Retina (tissue), 1 donor: ENCODE data around the gene FPGS.
"Not testable (repeated sequence)": the region's sequence is repeated elsewhere in the genome, so short reads cannot be mapped to it uniquely, and the experiment has no call there.

Experiments
- DNase-seq: peaks from one replicate; pipeline ENCODE4 v3.0.0-alpha.2; 2016

Gene FPGS

GRCh38 chr9:127813686-127814226 lies 11.1 kb downstream of the FPGS start:
- no peak for DNase-seq

- no peak for DNase-seq
Measured at GRCh38 chr9:127814619-127815511, 12.2 kb downstream of the FPGS start.

GRCh38 chr9:127815512-127816361 lies 13.1 kb downstream of the FPGS start:
- no peak for DNase-seq

- DNase-seq, result no peak
Measured at GRCh38 chr9:127816362-127816725, 13.7 kb downstream of the FPGS start.

GRCh38 chr9:127816728-127817127 lies 14.0 kb downstream of the FPGS start:
- DNase-seq, result no peak

GRCh38 chr9:127817881-127818434 lies 15.3 kb downstream of the FPGS start:
- DNase-seq, result no peak

GRCh38 chr9:127818574-127818973 lies 15.9 kb downstream of the FPGS start:
- DNase-seq, result no peak

- DNase-seq, result no peak
Measured at GRCh38 chr9:127822108-127822507, 19.4 kb downstream of the FPGS start.

- peak; percentile 59 for DNase-seq
Measured at GRCh38 chr9:127825319-127826051, 22.8 kb downstream of the FPGS start.

- no peak for DNase-seq
Measured at GRCh38 chr9:127826253-127826913, 23.7 kb downstream of the FPGS start.

GRCh38 chr9:127828262-127829031 lies 25.8 kb downstream of the FPGS start:
- peak; percentile 83 for DNase-seq

GRCh38 chr9:127829205-127829906 lies 26.7 kb downstream of the FPGS start:
- DNase-seq, result no peak

GRCh38 chr9:127832248-127832647 lies 29.6 kb downstream of the FPGS start:
- DNase-seq, result no peak

- DNase-seq, result no peak
Measured at GRCh38 chr9:127833555-127833954, 30.9 kb downstream of the FPGS start.

- no peak for DNase-seq
Measured at GRCh38 chr9:127835991-127836516, 33.4 kb downstream of the FPGS start.

- not testable (repeated sequence) for DNase-seq
Measured at GRCh38 chr9:127836561-127836960, 33.9 kb downstream of the FPGS start.

GRCh38 chr9:127837346-127837745 lies 34.7 kb downstream of the FPGS start:
- DNase-seq, result no peak

GRCh38 chr9:127838375-127839078 lies 35.8 kb downstream of the FPGS start:
- peak; percentile 35 for DNase-seq

GRCh38 chr9:127841087-127841835 lies 38.6 kb downstream of the FPGS start:
- no peak for DNase-seq
